Liver (tissue), 3 donors: ENCODE results near the gene MALT1.

ENCODE experiments used
- EGR1 ChIP-seq, 2 donors: IDR thresholded peaks; 2 replicates each; pipeline ENCODE4 v1.6.1; 2016 to 2018; ENCODE audit warnings: antibody characterized with exemption in 2 of 2, low read depth in 2 of 2
- FOXA1 ChIP-seq: IDR thresholded peaks from 2 replicates; pipeline ENCODE4 v1.6.1; 2016; ENCODE audit warnings: antibody characterized with exemption
- FOXA2 ChIP-seq: IDR thresholded peaks from 2 replicates; pipeline ENCODE4 v1.6.1; 2016; ENCODE audit warnings: antibody characterized with exemption
- JUND ChIP-seq, 2 donors: IDR thresholded peaks; 2 replicates each; pipeline ENCODE4 v1.6.1; 2016; ENCODE audit warnings: antibody characterized with exemption in 2 of 2
- MAX ChIP-seq: IDR thresholded peaks from 2 replicates; pipeline ENCODE4 v1.6.1; 2016; ENCODE audit warnings: antibody characterized with exemption
- RAD21 ChIP-seq, 2 donors: IDR thresholded peaks; 2 replicates each; pipeline ENCODE4 v1.6.1; 2016; ENCODE audit warnings: antibody characterized with exemption in 2 of 2, mild to moderate bottlenecking in 2 of 2
- TAF1 ChIP-seq: conservative IDR thresholded peaks from 2 replicates; pipeline ENCODE4 v1.6.1; 2016; ENCODE audit warnings: antibody characterized with exemption, mild to moderate bottlenecking
- YY1 ChIP-seq: IDR thresholded peaks from 2 replicates; pipeline ENCODE4 v1.6.1; 2016; ENCODE audit warnings: antibody characterized with exemption, mild to moderate bottlenecking
- TF ChIP-seq, protein P1 (sequence below): fragments of 150-350 bp; IDR thresholded peaks from 2 replicates; pipeline ENCODE4 v1.5.1; 2017; ENCODE audit warnings: improper control_type of control experiment, low read depth, low read length; ENCODE audit not compliant: missing input control
- donor health status: healthy.
- donor health status: healthy.

- TF ChIP-seq, protein P1, sequence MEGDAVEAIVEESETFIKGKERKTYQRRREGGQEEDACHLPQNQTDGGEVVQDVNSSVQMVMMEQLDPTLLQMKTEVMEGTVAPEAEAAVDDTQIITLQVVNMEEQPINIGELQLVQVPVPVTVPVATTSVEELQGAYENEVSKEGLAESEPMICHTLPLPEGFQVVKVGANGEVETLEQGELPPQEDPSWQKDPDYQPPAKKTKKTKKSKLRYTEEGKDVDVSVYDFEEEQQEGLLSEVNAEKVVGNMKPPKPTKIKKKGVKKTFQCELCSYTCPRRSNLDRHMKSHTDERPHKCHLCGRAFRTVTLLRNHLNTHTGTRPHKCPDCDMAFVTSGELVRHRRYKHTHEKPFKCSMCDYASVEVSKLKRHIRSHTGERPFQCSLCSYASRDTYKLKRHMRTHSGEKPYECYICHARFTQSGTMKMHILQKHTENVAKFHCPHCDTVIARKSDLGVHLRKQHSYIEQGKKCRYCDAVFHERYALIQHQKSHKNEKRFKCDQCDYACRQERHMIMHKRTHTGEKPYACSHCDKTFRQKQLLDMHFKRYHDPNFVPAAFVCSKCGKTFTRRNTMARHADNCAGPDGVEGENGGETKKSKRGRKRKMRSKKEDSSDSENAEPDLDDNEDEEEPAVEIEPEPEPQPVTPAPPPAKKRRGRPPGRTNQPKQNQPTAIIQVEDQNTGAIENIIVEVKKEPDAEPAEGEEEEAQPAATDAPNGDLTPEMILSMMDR: no peak
- TF ChIP-seq JUND (IDR thresholded peaks at IDR 0.05) (no peak), RAD21 (IDR thresholded peaks at IDR 0.05) (no peak), EGR1 (IDR thresholded peaks at IDR 0.05; ENCODE audit: low read depth in 2 of 2) (no peak), MAX (no peak), FOXA1 (no peak), YY1 (no peak), FOXA2 (no peak), TAF1 (no peak)
Measured at GRCh38 chr18:58772161-58772560, 100.9 kb downstream of the MALT1 start.
